NCI-H460 (cell line): ENCODE measurements around the gene KCNIP4. TPM values are rescaled to one million over a fixed set of nuclear protein-coding genes. Genes with fewer than 3 reads are reported as not detected.

Experiments used
- DNase-seq: peaks from one replicate; pipeline ENCODE4 v3.0.0-alpha.2; 2016; ENCODE audit warnings: low read depth; ENCODE audit errors: extremely low read depth
- total RNA-seq: library from RNA; depleted of rRNA; stranded (reverse); fragments of >200 nt; shearing (Covaris generic); gene quantifications from 2 replicates; pipeline ENCODE4 v1.2.3, GENCODE V29; 2014

The KCNIP4 gene
- total RNA-seq, 1 experiment from 2014 or later = not detected

DNA sequence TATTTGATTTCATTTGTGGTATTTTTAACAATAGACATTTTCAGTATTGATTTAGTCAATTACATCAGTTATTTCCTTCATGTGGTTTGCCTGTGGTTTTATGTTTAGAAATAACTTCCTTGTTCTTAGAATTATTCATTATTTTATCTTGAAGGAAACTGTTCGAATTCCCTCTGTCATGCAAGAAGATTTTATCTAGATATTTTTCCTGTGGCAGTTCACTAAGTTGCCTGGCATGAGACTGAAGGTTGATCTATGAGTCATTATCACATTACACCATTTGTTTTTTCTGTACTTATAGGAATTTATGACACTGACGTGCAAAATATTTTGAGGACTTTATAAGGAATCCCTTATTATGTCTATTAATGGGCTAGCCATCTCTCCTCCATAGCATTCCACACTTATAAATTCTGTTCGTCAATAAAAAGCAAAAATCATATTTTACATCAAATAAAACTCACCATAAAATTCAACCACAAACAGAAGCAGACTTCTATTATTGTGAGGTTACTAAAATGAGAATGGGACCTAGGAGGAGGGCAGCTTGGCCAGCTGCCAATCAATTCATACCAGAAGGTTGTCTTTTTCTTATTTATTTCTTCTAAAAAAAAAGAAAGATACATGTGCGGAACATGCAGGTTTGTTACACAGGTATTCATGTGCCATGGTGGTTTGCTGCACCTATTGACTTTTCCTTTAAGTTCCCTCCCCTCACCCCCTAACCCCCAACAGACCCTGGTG, 179.0 kb downstream of the KCNIP4 start:
- DNase-seq = peak; percentile 69

GRCh38 chr4:21768349-21769310, 179.9 kb downstream of the KCNIP4 start:
- DNase-seq = peak; percentile 55

DNA sequence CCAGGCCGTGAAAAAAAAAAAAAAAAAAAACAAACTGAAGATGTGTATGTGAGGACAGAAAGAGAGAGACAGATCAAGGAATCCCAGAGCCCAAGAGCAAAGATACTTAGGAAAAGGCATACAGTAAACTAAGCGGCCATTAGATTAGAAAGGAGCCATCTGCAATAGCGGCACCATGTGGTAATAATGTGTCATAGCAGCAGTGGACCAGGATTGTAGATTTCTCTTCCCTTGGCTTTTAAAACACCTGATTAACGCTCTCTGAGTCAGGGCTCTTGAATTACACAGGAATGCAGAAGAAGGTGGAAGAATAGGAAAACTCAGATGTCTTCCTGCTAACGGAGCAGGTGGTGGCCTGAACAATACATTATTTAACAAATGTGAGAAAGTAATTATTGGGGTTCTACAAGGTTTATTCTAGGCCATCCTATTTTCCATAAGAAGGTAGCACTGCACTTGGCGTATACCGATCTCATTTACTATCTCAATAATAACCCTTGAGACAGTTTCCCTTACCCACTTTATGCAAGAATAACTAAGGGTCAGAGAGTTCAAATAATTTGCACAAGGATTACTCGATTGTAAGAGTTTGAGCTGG, 182.7 kb downstream of the KCNIP4 start:
- peak; percentile 46 for DNase-seq

DNA sequence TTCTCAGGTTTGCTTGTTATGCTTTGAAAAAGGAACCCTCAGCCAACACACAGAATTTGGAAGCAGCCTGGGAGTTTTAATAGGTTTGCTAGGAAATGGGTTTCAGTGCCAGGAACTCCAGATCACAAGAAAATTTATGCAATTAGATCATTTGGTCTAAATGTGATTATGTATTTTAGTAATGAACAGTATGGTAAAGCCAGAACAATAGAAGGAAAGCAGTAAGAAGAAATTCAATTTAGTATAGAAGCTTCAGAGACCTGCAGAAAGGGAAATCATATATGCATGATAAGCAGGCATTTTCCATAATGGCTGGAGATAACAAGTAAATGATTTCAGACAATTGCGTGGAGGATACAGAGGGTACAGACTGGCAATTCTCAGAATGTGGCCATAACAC, 184.7 kb downstream of the KCNIP4 start:
- DNase-seq = no peak

DNA sequence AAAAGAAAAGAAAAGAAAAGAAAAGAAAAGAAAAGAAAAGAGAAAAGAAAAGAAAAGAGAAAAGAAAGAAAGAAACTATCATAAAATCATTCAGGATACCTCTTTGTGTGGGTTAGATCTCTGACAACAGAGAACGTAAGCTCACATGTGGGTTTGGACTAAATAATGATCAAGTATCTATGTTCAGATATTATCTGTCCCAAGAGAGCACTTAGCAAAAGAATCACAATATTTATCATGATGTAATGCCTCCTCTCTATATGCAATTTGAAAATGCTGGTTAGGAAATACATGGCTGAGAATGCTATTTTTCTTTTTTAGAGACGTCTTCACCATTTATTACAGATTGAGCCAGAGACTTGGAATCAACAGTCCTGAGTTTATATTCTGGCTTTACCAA, 191.3 kb downstream of the KCNIP4 start:
- no peak for DNase-seq

- no peak for DNase-seq
Observed at GRCh38 chr4:21753084-21753760, 195.3 kb downstream of the KCNIP4 start.

DNA sequence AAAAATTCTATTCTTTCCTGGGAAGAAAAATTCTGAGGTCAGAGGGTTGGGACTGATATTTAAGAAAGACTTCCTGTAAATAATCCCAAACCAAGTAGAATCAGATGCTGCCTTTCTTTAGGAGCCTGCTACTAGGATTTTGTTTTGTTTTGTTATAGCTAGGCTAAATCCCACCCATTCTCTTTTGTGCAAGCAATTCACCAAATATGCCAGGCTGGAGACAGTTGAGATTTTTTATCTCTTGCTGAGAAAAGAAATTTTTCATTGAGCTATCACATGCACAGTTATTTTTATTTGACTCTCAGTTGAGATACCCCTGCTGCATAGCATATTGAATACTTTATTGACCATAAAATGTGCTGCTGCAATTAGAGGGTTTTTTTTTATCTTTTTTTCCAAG, 196.0 kb downstream of the KCNIP4 start:
- no peak for DNase-seq

- no peak for DNase-seq
Observed at GRCh38 chr4:21749924-21750323, 198.6 kb downstream of the KCNIP4 start.

DNA sequence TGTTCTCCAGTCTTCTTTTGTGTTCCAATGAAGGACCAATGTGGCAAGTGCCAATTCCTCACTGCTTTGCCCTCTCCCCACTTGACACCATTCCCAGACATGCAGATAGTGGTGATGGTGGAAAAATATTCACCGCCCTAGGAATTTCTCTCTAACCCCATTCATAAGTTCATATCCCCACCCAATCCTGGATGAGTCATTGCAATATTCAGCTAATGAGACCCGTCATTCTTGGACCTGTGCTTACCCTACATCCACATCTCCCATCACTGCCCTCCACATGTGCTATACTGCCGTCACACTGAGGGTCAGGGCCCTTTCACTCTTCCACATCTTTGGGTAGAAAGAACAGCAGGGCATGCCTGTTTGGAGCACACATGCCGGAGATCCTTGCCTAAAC, 199.2 kb downstream of the KCNIP4 start:
- DNase-seq = no peak

- DNase-seq = no peak
Observed at GRCh38 chr4:21744046-21744445, 204.5 kb downstream of the KCNIP4 start.

GRCh38 chr4:21742326-21742725, 206.2 kb downstream of the KCNIP4 start:
- DNase-seq = no peak

DNA sequence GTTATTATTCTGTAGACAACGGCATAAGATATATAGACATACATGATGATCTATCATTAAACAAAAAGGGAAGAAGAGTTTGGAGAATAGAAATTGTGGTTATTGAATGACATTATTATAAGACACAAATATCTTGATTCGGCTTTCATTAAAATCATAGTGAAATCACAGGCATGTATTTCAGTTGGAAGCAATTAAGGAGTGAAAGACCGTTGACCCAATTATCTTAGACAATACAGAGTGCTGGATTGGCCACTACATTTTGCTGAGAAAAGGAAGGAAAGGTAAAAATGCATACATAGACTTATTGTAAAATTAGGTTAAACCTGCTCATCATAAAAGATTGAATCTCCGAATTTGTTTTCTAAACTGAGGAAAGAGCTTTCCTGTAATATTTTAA, 209.8 kb downstream of the KCNIP4 start:
- DNase-seq = no peak

- no peak for DNase-seq
Observed at GRCh38 chr4:21735866-21736265, 212.7 kb downstream of the KCNIP4 start.

- no peak for DNase-seq
Observed at GRCh38 chr4:21733894-21734630, 214.5 kb downstream of the KCNIP4 start.

DNA sequence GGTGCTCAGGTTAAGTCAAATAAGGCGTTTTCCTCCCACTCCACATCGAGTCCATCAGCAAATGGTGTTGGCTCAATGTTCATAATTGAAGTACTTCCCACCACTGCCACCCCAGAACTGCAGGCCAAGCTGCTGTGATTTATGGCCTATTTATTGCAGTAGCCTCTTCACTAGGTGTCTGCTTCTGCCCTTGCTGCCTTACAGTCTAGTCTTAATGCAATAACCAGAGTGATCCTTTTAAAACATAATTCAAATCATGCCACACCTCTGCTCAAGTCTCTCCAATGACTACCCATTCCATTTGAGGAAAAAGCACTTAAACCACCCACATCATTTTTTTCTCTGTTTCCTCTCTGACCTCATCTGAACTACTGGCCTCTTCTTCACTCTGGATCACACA, 220.3 kb downstream of the KCNIP4 start:
- DNase-seq = no peak

- DNase-seq = no peak
Observed at GRCh38 chr4:21726255-21726815, 222.2 kb downstream of the KCNIP4 start.

GRCh38 chr4:21722157-21722839, 226.3 kb downstream of the KCNIP4 start:
- DNase-seq = no peak

DNA sequence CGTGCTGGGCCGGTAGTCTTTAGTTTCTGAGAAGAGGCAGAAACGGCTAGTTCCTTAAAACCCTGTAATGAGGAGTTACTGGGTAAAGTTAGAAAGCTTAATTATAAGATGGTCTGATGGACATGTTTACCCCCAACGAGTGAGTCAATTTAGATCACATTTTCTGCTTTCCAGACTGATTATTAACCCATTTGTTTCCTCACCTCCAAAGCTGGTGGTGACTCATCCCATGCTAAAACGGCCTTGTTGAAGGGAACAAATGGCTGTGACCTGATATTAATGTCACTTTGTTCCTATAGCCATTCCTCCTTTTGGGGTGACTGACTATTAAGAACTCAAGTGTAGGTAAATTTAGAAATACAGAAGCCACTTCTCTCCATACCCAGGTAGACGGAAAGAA, 232.0 kb downstream of the KCNIP4 start:
- no peak for DNase-seq

DNA sequence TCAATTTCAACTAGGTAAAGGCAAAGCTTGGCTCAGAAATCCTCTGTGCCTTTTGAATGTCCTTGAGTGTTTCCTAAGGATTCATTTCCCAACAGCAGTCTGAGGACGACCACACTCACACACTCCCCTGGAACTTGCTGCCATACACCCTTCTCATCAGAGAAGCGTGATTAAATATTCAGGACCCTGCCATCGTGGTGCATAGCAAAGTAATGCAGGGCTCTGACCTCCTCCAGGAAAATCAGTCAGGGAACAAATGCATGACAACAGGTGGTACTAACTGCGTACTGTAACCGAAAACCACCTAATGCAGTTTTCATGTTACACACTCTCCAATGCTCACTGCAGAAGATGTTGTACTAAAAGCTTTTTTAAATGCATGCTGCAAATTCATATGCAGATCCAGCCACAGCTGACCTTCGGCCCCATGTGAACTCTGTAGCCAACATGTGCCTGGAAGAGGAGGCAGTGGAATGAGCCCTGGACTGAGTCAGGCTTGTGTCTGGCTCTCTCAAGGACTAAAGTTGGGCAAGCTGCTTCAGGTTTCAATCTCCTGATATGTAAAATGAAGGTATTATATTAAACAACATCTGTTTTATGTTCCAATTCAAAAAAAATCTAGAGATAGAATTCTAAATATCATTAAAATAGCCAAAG, 238.3 kb downstream of the KCNIP4 start:
- DNase-seq = no peak
